GM19328 (cell line): Measurements from ENCODE around the gene SHISA6.

Source experiments
- ATAC-seq: cut with Tn5 transposase; IDR thresholded peaks from one replicate; pipeline ENCODE4 v1.9.1; 2021; ENCODE audit warnings: mild to moderate bottlenecking, moderate library complexity; ENCODE audit not compliant: unreplicated experiment

The SHISA6 gene

GRCh38 chr17:11438673-11439072 lies 197.7 kb downstream of the SHISA6 start:
- ATAC-seq, result no peak

GRCh38 chr17:11441004-11441403 lies 200.0 kb downstream of the SHISA6 start:
- no peak for ATAC-seq

GRCh38 chr17:11446316-11446715 lies 205.3 kb downstream of the SHISA6 start:
- ATAC-seq, result no peak

- ATAC-seq, result no peak
Measured at GRCh38 chr17:11454096-11454495, 213.1 kb downstream of the SHISA6 start.

- ATAC-seq, result no peak
Measured at GRCh38 chr17:11458279-11458678, 217.3 kb downstream of the SHISA6 start.

GRCh38 chr17:11459861-11460331 lies 218.9 kb downstream of the SHISA6 start:
- no peak for ATAC-seq

GRCh38 chr17:11461993-11462548 lies 221.1 kb downstream of the SHISA6 start:
- no peak for ATAC-seq

GRCh38 chr17:11467639-11468038 lies 226.6 kb downstream of the SHISA6 start:
- ATAC-seq, result no peak

GRCh38 chr17:11485336-11486100 lies 244.5 kb downstream of the SHISA6 start:
- no peak for ATAC-seq

- no peak for ATAC-seq
Measured at GRCh38 chr17:11486101-11486867, 245.3 kb downstream of the SHISA6 start.

GRCh38 chr17:11486868-11487310 lies 245.9 kb downstream of the SHISA6 start:
- no peak for ATAC-seq

GRCh38 chr17:11487469-11487868 lies 246.5 kb downstream of the SHISA6 start:
- ATAC-seq, result no peak

GRCh38 chr17:11488407-11488806 lies 247.4 kb downstream of the SHISA6 start:
- ATAC-seq, result no peak

GRCh38 chr17:11490171-11490755 lies 249.2 kb downstream of the SHISA6 start:
- no peak for ATAC-seq

GRCh38 chr17:11492511-11492910 lies 251.5 kb downstream of the SHISA6 start:
- no peak for ATAC-seq

GRCh38 chr17:11493936-11494335 lies 252.9 kb downstream of the SHISA6 start:
- no peak for ATAC-seq

GRCh38 chr17:11495613-11496012 lies 254.6 kb downstream of the SHISA6 start:
- no peak for ATAC-seq

GRCh38 chr17:11499881-11500280 lies 258.9 kb downstream of the SHISA6 start:
- no peak for ATAC-seq

GRCh38 chr17:11503308-11504035 lies 262.5 kb downstream of the SHISA6 start:
- no peak for ATAC-seq

GRCh38 chr17:11506635-11507034 lies 265.6 kb downstream of the SHISA6 start:
- ATAC-seq, result no peak

GRCh38 chr17:11511696-11512095 lies 270.7 kb downstream of the SHISA6 start:
- no peak for ATAC-seq
